Left ventricle myocardium inferior (tissue), 1 donor: ENCODE results near the gene ZNF469. TPM values are rescaled to one million over a fixed set of nuclear protein-coding genes. Genes with fewer than 3 reads are reported as not detected.
"Not testable (repeated sequence)": the region's sequence is repeated elsewhere in the genome, so short reads cannot be mapped to it uniquely, and the experiment has no call there.

Source experiments
- DNase-seq: peaks from one replicate; pipeline ENCODE4 v3.0.0-alpha.2; 2020
- H3K27ac ChIP-seq: fragments of 200-600 bp; replicated peaks from 2 replicates; pipeline ENCODE4 v1.8.0; 2021
- H3K27me3 ChIP-seq: fragments of 200-600 bp; 2 replicates; pipeline ENCODE4 v1.8.0; 2021; ENCODE audit warnings: low read depth
- H3K36me3 ChIP-seq: fragments of 200-600 bp; 2 replicates; pipeline ENCODE4 v1.8.0; 2021
- H3K4me1 ChIP-seq: fragments of 200-600 bp; 2 replicates; pipeline ENCODE4 v1.8.0; 2021
- H3K4me3 ChIP-seq: fragments of 200-600 bp; 2 replicates; pipeline ENCODE4 v1.8.0; 2021; ENCODE audit warnings: mild to moderate bottlenecking, moderate library complexity
- H3K9me3 ChIP-seq: fragments of 200-600 bp; replicated peaks from 2 replicates; pipeline ENCODE4 v1.8.0; 2021
- intact Hi-C: fragments of 100-400 bp; cut with micrococcal nuclease; formaldehyde crosslinking; loops from one replicate; pipeline ENCODE4 v1.11.0; 2022
- total RNA-seq: library from RNA; stranded (reverse); fragmentation: NEBNext Ultra II Directional; extraction: Animal tissue kit (Norgen Biotek cat#: 25700); gene quantifications from one replicate; pipeline ENCODE4 v1.2.1, GENCODE V29; 2021
- TF ChIP-seq, protein P1 (sequence below): fragments of 200-600 bp; IDR thresholded peaks from 2 replicates; pipeline ENCODE4 v1.8.0; 2021; ENCODE audit warnings: antibody characterized with exemption, mild to moderate bottlenecking, borderline replicate concordance
- donor health status: DM: no; HTN: yes; CAD: no; lungs with severe emphysema.

ZNF469 gene
- total RNA-seq, 1 donor from 2014 or later = 0.74 TPM

DNA sequence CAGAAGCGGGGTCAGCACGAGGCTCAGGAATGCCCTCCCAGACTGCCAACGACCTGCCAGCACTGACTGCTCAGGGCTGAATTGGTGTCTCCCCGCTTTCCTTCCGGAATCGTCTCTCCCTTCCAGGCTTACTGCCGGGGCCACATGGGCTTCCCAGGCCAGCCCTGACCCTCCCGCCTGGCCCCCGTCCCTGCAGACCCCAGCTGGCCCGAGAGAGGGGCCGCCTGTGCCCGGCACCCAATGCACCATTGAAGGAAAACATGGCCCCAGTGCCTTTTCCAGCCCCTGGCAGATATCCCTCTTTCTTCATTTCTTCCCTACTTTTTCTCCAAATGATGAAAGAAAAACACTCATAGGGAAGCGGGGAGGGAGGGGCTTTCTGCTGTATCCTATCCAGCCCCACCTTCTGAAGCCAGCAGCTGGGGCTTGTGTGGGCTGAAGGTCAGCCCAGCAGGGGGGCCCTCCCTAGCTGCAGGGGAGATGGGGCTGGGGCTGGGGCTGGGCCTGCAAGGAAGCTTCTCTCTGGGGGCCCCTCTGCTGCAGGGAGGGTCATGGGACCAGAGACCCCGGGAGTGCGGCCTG is 25.9 kb downstream of the ZNF469 start:
- H3K4me3 ChIP-seq = no peak overlapping the region
- no peaks in the 10 kb centered on the region for H3K36me3 ChIP-seq
- TF ChIP-seq, protein P1, sequence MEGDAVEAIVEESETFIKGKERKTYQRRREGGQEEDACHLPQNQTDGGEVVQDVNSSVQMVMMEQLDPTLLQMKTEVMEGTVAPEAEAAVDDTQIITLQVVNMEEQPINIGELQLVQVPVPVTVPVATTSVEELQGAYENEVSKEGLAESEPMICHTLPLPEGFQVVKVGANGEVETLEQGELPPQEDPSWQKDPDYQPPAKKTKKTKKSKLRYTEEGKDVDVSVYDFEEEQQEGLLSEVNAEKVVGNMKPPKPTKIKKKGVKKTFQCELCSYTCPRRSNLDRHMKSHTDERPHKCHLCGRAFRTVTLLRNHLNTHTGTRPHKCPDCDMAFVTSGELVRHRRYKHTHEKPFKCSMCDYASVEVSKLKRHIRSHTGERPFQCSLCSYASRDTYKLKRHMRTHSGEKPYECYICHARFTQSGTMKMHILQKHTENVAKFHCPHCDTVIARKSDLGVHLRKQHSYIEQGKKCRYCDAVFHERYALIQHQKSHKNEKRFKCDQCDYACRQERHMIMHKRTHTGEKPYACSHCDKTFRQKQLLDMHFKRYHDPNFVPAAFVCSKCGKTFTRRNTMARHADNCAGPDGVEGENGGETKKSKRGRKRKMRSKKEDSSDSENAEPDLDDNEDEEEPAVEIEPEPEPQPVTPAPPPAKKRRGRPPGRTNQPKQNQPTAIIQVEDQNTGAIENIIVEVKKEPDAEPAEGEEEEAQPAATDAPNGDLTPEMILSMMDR = no peak
- no peaks in the 10 kb centered on the region for H3K9me3 ChIP-seq
- no peak overlapping the region for H3K27ac ChIP-seq
- DNase-seq = no peak
- H3K27me3 ChIP-seq = peaks cover 11% of the 10 kb centered on the region
- intact Hi-C loops = no loop called here
- H3K4me1 ChIP-seq = no peaks in the 10 kb centered on the region

DNA sequence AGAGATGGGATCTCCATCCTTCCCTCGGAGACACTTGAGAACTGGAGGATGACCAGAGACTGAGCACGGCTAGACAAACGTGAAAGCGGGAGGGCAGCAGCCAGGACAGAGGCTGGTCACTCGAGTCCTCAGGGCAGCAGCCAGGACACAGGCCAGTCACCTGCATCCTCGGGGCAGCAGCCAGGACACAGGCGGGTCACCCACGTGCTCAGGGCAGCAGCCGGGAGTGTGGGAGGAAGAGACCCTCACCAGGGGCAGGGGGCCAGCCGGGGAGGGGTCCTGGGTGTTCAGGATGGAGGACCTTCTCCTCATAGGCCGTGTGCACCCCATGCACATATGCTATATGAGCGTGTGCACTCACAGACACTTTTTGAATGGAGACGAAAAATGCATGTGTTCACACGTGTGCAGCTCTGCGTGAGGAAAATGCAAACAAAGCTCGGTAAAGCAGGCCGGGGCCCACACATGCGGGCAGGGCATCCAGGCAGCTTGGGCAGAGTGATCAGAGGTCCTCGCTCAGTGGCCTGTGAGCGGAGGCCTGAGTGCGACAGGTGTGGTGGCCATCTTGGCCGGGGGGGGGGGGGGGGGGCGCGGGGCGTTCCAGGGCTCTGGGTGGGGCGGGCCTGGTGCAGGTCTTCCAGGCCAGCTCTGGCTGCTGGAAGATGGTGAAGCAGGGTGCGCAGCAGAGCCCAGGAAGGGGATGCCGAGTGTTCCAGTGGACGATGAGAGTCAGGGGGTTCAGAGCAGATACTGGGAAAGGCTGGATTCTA is 26.7 kb downstream of the ZNF469 start:
- Histone ChIP-seq H3K36me3 (no peaks in the 10 kb centered on the region), H3K9me3 (no peaks in the 10 kb centered on the region), H3K4me3 (no peak overlapping the region), H3K4me1 (no peaks in the 10 kb centered on the region), H3K27ac (no peak overlapping the region), H3K27me3 (peaks cover 11% of the 10 kb centered on the region)
- TF ChIP-seq, protein P1 = no peak
- no peak for DNase-seq
- intact Hi-C loops = no loop called here

DNA sequence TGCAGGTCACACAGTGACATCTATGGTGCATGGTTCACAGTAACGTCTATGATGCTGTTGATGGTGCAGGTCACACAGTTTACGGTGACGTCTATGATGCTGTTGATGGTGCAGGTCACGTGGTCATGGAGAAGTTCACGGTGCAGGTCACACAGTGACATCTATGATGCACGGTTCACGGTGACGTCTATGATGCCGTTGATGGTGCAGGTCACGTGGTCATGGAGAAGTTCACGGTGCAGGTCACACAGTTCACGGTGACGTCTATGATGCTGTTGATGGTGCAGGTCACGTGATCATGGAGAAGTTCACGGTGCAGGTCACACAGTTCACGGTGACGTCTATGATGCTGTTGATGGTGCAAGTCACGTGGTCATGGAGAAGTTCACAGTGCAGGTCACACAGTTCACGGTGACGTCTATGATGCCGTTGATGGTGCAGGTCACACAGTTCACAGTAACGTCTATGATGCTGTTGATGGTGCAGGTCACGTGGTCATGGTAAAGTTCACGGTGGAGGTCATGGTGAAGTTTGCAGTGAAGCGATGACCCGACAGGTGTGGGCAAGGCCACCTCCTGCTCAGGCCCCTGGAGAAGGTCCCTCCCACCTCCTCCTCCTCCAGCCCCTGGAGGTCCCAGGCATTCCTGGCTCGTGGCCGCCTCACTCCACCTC is 27.7 kb downstream of the ZNF469 start:
- peaks cover 11% of the 10 kb centered on the region for H3K27me3 ChIP-seq
- H3K4me3 ChIP-seq, H3K27ac ChIP-seq, H3K4me1 ChIP-seq, DNase-seq, H3K36me3 ChIP-seq, intact Hi-C loops, H3K9me3 ChIP-seq: not testable (repeated sequence)

DNA sequence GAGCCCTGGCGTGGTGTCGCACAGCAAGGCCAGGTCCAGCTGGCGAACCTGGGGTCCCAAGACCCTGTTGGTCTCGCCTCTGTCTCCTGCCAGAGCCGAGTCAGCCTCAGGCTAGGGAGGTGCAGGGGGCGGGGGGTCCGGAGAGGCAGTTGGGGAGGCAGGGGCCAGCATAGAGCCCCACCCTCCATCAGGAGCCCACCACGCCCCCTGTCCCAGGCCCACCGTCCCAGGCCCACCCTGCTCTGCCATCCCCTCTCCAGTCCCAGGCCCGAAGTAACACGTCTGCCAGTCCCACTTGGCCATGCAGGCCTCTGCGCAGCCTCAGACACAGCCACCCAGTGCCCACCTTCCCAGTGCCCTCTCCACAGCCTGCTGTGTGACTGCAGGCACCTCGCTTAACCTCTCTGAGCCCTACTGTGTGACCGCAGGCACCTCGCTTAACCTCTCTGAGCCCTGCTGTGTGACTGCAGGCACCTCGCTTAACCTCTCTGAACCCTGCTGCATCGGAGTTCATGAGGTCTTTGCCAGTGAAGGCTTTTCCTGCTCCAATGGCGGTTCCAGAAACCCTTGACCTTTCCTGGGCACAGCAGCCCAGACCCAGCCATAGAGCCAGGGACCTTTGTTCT is 29.3 kb downstream of the ZNF469 start:
- TF ChIP-seq, protein P1 = no peak
- no peak overlapping the region for H3K4me3 ChIP-seq
- H3K4me1 ChIP-seq = no peaks in the 10 kb centered on the region
- intact Hi-C loops = no loop called here
- H3K9me3 ChIP-seq = no peaks in the 10 kb centered on the region
- no peak for DNase-seq
- no peak overlapping the region for H3K27ac ChIP-seq
- peaks cover 11% of the 10 kb centered on the region for H3K27me3 ChIP-seq
- no peaks in the 10 kb centered on the region for H3K36me3 ChIP-seq

DNA sequence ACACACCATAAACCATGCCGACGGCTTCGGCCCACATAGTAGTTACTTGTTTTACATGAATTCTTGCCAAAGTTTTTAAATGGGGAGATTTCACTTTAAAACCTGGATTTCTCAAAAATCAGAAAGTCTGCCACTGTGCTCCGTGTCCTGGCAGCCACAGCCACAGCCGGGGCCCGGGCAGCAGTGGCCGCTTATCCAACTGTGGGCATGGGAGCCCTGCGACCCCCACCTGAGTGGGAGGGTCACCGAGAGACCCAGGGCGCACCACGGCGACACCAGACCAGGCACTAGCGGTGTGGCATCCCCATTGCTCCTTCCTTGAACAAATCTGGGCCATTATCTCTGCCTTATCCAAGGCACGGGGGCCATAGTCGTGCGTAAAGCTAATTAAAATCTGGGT is 30.0 kb downstream of the ZNF469 start:
- TF ChIP-seq, protein P1 = no peak
- no peaks in the 10 kb centered on the region for H3K9me3 ChIP-seq
- intact Hi-C loops = no loop called here
- H3K4me1 ChIP-seq = no peaks in the 10 kb centered on the region
- H3K27me3 ChIP-seq = peaks cover 9% of the 10 kb centered on the region
- H3K4me3 ChIP-seq = no peak overlapping the region
- H3K36me3 ChIP-seq = no peaks in the 10 kb centered on the region
- no peak overlapping the region for H3K27ac ChIP-seq
- no peak for DNase-seq
